H7 (cell line): ENCODE results near the gene IGSF22. TPM values are rescaled to one million over a fixed set of nuclear protein-coding genes. Genes with fewer than 3 reads are reported as not detected.

Experiments
- DNase-seq: peaks from one replicate; pipeline ENCODE4 v3.0.0; 2012
- H3K27me3 ChIP-seq: 2 replicates; pipeline ENCODE4 v1.6.0; 2011; ENCODE audit warnings: mild to moderate bottlenecking, low read length; ENCODE audit not compliant: control insufficient read depth, insufficient read depth
- H3K36me3 ChIP-seq: replicated peaks from 2 replicates; pipeline ENCODE4 v1.5.1; 2011; ENCODE audit warnings: low read length; ENCODE audit not compliant: control insufficient read depth, insufficient read depth
- H3K4me3 ChIP-seq: 2 replicates; pipeline ENCODE4 v1.5.1; 2011; ENCODE audit warnings: low read depth, mild to moderate bottlenecking, control low read depth, low read length, moderate library complexity; ENCODE audit not compliant: insufficient read depth
- total RNA-seq: library from RNA; depleted of rRNA; stranded (reverse); fragments of >200 nt; shearing (Covaris generic); gene quantifications from 2 replicates; pipeline ENCODE4 v1.2.3, GENCODE V29; 2014; rRNA removed

Gene IGSF22
- 0.07 and 0.76 TPM in 2 replicates for total RNA-seq

DNA sequence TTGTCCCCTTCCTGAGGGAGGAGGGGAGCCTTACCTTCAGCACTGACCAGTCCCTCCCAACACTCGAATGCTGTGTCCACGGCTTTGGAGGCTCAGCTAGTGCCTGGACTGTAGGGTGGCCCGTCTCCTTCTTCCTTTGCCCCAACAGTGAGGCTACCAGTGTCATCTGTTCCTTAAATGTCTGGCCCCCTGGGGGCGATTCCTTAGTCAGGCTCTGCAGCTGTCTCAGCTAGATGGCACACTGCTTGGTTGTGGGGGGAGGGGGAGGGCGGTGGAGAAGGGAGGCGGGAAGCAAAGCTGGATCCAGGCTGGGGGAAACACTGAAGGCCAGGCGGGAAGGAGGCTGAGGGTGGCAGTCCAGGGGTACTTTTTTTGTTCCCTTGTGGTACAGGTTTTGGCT, at the start of gene IGSF22:
Gene IGSF22 (minus strand): TSS at position 149 of the 400 bp plus-strand sequence. CDS start 1,952 bp downstream, outside the sequence.
- Histone ChIP-seq H3K27me3 (peaks cover 3% of the 10 kb centered on the region; the same call in 1 of the 2 replicates), H3K4me3 (no peak within 1 kb of the TSS), H3K36me3 (no peaks in the 10 kb centered on the region)
- DNase-seq = peak; percentile 66

DNA sequence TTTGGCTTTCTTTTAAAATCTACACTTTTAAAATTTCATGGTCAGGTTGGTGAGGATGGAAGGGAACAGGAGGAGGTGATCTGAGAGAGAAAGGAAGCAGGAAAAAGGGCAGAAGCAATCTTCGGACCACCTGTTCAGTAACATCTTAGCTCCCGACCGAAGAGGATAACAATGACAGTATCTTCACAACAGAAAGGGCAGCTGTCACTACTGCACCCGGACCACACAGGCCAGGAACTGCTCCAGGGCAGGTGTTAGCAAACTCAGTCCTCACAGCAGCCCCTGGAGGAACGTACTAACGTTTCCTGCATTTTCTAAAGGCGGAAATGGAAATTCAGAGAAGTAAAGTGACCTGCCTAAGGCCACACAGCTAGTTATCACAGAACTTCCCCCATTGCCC, 48.8 kb upstream of the IGSF22 start:
- Histone ChIP-seq H3K27me3 (no peaks in the 10 kb centered on the region), H3K36me3 (no peaks in the 10 kb centered on the region)
- DNase-seq = no peak

DNA sequence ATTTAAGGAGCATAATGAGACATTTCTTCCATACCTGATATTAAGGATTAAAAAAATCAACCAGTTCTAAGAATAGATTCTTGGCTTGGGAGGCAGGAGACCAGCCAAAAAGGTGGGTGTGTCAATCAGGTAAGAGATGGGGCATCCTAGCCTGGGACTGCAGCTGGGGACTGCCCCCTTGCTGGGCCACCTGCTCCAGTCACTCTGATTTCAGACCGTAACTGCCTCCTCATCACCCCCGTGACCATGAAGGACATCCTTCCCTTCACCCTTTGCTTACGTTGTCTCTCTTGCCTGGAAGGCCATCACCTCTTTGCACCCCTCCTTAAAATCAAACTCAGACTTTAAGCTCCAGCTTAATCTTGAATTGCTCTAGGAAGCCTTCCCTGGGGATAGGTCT, 47.7 kb upstream of the IGSF22 start:
- no peak for DNase-seq
- Histone ChIP-seq H3K27me3 (no peaks in the 10 kb centered on the region), H3K4me3 (no peak overlapping the region), H3K36me3 (no peaks in the 10 kb centered on the region)

More for the DNA sequence above, 48.8 kb upstream of the IGSF22 start:
- no peak overlapping the region for H3K4me3 ChIP-seq

DNA sequence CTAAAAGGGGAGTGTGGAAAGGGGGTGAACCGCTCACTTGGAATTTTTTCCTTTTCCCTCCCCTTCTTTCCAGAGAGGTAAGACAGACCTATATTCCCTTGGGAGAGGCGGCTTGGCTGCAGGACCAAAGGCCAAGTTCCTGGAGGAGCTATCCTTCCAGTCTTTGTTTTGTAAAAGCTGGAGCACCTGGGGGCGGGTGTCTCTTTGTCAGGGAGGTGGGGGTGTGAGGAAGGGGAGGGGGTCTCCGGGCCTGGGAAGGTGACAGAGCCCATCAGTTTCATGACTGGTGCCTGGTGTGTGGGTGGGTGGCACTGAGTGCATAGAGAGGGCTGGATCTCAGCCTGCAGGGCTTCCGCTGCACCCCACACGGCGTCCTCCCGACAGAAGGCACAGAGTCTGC, 47.1 kb upstream of the IGSF22 start:
- DNase-seq = peak; percentile 39
- H3K27me3 ChIP-seq = no peaks in the 10 kb centered on the region
- no peak overlapping the region for H3K4me3 ChIP-seq
- no peaks in the 10 kb centered on the region for H3K36me3 ChIP-seq

DNA sequence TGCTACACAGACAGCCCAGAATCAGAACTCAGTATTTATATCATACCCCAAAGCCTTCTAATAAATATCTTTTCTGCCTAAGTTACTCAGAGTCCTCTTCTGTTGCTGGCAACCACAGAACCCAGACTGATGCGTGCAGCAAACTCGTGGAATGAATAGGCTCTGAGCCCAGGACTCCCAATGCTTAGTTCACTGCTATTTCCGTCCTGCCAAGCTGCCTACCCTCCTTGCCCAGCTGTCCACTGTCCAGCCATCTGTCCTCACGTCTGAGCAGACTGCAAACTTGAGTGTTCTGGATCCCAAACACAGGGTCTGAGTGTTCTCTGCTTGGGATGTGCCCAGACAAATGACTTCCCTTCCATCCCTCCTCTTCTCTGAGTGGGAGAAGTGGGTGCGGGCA, 46.2 kb upstream of the IGSF22 start:
- no peaks in the 10 kb centered on the region for H3K27me3 ChIP-seq
- H3K4me3 ChIP-seq = no peak overlapping the region
- no peak for DNase-seq
- H3K36me3 ChIP-seq = no peaks in the 10 kb centered on the region

DNA sequence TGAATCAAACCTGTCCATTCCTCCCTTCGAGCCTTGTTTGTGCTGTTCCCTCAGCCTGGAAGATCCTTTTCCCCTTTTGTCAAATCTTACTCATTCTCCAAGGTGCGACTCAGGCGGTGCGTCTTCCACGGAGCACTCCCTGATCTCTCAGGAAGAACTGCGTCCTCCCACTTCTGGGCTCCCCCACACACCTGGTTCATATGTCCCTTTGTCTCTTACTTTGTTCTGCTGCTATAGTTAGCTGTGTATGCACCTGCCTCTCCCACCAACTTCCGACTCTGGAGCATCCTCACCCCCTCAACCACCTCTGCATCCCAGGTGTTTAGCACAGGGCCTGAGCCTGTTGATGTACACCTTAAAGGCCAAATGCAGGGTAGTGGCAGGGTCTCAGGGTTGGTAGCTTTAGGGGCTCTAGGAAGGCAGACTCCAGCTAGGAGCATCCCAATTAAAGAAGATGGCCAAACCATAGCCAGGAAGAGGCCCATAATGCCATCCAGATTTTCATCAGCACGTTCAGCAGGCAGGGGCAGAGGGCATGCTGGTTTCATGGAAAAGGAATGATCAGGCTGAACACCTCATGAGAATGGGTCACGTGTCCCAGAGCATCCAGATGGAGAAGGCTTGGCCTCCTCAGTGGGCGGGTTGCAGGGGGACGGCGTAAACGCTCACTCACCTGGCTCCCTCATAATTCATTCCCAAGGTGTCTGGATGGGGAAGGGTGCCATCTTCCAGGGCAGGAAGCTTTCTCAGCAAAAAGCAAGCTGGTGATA, 45.5 kb upstream of the IGSF22 start:
- no peaks in the 10 kb centered on the region for H3K27me3 ChIP-seq
- H3K36me3 ChIP-seq = no peaks in the 10 kb centered on the region
- no peak for DNase-seq
- no peak overlapping the region for H3K4me3 ChIP-seq

DNA sequence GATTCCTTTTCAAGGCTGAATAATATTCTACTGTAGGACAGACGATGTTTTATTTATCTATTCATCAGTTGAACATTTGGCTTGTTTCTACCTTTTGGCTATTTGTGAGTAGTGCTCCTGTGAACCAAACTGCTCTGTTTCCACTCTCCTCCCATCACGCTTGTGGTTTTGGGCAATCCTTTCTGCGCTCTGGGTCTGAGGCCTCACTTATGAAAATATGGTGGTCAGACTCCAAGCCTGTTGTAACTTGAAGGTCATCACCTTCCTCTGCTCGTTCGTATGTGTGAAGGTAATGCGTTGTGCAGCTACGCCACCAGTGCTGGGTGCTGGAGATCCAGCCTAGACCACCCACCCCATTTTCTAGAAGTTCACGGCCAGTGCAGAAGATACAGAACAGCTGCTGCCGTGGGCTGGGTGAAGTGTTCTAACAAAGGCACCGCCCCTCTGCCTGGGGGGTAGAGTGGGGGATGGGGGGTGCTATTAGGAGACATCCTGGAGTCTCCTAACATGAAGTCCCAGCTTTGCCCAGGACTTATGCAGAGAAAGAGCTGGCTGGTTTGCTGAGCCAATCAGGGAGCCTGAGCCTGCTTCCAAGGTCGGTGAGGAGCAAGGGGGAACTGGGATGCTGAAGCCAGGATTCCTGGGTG, 44.6 kb upstream of the IGSF22 start:
- DNase-seq = no peak
- Histone ChIP-seq H3K27me3 (no peaks in the 10 kb centered on the region), H3K36me3 (no peaks in the 10 kb centered on the region), H3K4me3 (no peak overlapping the region)

DNA sequence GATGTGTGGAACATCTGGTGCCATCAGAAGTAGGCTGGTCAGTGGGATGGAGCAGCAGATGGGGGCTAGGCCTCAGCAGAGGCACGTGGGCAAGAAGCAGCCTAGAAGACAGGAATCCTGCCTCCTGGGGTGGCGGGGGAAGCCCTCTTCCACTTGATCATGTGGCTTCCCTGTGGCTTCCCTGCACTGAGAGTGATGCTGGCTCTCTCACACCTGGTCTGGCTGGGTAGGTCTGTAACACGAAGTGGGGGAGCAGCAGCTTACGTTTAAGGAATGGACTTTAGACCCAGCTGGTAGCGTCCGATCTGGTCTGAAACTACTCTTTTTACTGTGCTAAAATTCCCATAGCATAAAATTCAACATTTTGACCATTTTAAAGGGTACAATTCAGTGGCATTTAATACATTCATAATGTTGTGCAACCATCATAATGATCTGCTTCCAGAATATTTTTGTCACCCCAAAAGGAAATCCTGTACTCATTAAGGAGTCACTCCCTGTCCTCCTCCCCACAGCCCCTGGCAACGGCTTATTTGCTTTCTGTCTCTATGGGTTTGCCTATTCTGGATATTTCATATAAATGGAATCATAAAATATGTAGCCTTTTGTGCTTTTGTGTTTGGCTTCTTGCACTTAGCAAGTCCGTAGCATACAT, 43.9 kb upstream of the IGSF22 start:
- Histone ChIP-seq H3K27me3 (no peaks in the 10 kb centered on the region), H3K4me3 (no peak overlapping the region), H3K36me3 (no peaks in the 10 kb centered on the region)
- DNase-seq = peak; percentile 58

DNA sequence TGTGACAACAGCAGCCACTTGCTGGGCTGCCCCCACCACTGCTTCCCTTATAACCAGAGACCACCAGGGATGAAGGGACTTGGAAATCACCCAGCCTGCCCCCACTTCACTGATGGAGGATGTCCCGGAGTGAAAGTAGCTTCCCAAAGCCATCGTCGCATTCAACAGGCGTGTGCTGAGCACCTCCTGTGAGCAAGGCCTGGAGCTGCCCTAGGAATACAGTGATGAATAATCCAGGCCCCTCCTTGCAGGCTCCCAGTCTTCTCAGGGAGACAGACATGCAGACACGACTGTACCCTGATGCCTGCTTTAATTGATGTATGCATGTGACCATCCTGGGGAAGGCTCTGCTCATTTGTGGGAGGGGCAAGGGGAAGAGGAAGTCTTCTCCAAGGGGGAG, 43.0 kb upstream of the IGSF22 start:
- H3K36me3 ChIP-seq = no peaks in the 10 kb centered on the region
- H3K27me3 ChIP-seq = no peaks in the 10 kb centered on the region
- no peak overlapping the region for H3K4me3 ChIP-seq
- no peak for DNase-seq

DNA sequence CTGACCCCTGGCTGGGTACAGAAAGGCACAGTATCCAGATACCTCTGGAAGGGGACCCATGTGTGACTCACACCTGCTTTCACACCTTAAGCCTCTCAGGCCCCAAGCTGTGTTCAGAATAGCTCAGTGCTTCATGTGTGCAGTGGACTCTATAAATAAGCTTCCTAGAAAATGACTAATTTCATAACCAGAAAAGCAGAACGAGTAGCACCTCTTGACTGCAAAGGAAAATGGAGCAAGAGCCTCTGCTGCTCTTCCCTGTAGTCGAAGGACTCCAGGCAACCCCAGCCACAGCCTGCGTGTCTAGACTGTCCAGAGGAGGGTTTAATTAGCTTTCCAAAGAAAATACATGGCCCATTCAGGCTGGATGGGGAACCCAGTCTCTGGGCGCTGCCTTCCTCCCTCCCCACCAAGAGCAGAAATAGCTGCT, 42.5 kb upstream of the IGSF22 start:
- no peaks in the 10 kb centered on the region for H3K27me3 ChIP-seq
- DNase-seq = no peak
- H3K4me3 ChIP-seq = no peak overlapping the region
- H3K36me3 ChIP-seq = no peaks in the 10 kb centered on the region

DNA sequence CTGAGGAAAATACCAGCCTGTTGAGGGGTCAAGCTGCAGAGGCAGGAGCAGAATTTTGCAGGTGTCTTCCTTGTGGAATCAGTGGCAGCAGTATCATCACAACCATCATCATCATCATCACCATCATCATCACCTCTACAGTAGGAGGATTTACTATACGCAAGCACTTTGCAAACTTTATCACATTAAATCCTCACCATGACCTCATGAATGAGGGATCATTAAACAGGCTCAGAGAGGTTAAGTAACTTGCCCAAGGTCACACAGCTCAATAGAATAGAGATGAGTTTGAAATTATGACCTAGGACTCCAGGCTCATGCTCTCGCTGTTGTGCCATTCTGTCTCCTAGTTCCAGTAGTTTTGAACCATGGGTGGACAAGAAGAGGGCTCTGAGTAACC, 40.0 kb upstream of the IGSF22 start:
- Histone ChIP-seq H3K27me3 (no peaks in the 10 kb centered on the region), H3K4me3 (no peak overlapping the region), H3K36me3 (no peaks in the 10 kb centered on the region)
- DNase-seq = no peak

DNA sequence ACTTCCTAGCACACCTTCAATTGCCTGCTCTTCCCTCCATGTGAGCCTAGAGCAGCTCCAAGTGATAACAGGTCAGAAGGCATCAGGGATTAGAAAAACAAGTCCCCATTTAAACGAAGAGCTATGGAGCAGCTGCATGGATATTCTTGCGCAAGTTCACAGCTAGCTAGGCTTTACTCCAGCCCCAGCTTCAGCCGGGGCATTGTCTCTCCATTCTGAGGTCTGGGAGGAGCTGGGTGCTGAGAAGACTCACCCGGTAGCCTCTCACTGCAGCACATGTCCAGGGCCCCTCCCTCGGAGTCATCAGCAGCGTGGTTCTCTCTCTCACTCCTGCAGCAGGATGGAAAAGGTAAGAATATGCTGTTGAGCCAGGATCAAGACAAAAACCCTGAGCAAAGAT, 39.6 kb upstream of the IGSF22 start:
- Histone ChIP-seq H3K4me3 (no peak overlapping the region), H3K27me3 (no peaks in the 10 kb centered on the region), H3K36me3 (no peaks in the 10 kb centered on the region)
- DNase-seq = no peak

DNA sequence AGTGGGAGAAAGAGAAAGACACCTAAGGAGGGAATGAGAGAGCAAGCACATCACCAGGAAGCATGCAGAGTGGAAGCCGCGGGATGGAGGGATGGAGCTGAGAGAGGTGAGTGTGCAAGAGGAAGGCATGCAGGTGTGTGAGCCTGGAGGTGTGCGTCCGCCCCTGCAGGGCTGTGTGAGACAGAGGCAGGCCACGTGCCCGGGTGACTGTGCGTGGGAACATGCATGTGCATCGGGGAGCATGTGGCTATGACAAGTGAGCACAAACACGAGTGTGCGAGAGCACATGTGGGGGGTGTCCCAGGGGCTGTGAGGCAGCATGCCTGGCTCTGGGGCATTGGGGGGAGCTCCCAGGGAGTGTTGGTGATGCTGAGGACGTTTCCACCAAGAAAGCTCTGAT, 35.8 kb upstream of the IGSF22 start:
- H3K27me3 ChIP-seq = no peaks in the 10 kb centered on the region
- no peak for DNase-seq
- no peak overlapping the region for H3K4me3 ChIP-seq
- H3K36me3 ChIP-seq = no peaks in the 10 kb centered on the region

DNA sequence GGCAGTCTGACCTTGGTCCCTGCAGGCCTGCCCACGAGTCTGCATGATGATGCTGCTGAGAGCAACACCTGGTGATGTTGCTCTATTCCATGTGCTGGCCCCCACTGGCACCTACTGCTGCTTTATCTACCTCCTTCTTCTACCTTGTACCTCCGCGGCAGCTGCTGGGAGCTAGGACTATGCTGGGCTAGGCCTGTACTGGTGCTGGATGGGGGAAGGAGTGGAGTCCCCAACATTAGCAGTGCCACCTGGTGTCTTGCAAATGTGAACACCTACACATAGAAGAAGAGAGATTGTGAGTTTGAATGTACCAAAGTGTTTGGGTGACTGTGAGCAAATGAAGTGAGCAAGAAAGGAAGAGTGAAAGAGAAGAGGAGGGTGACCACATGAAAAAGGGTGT, 35.2 kb upstream of the IGSF22 start:
- Histone ChIP-seq H3K27me3 (no peaks in the 10 kb centered on the region), H3K36me3 (no peaks in the 10 kb centered on the region), H3K4me3 (no peak overlapping the region)
- DNase-seq = no peak

DNA sequence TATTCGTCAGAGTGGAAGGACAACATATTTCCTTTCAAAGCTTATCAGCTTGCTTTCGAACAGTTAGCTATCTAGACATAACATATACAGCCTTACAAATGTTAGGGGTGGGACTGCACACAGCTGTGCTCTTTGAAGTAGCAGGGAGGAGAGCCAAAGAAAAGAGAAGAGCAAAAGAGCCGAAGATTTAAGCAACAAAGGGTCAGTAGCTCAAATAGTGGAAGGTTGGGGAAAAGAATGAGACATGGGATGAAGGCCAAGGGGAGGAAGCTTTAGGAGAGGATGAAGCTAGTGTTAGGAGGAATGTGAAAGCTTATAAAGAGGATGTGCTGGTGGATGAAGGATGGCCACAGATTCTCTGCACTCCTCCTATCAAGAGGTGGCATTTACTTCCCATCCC, 31.8 kb upstream of the IGSF22 start:
- H3K4me3 ChIP-seq = no peak overlapping the region
- DNase-seq = no peak
- H3K27me3 ChIP-seq = no peaks in the 10 kb centered on the region; the same call in 1 of the 2 replicates
- H3K36me3 ChIP-seq = no peaks in the 10 kb centered on the region
